A673 (cell line): Measurements from ENCODE around the gene VCP. TPM values are rescaled to one million over a fixed set of nuclear protein-coding genes. Genes with fewer than 3 reads are reported as not detected.
A peak's percentile ranks its signal among the peaks of the same experiment; 100 is the strongest.

Experiments
- BruUV-seq: library from RNA; stranded (reverse); fragments of 400-500 nt; replicated peaks from 2 replicates; lab custom pipeline; 2021; lab: Mats Ljungman, UMichigan
- CTCF ChIA-PET: fragments of 300-600 bp; sonication (Branson Sonifier 250); formaldehyde crosslinking; loops from one replicate; lab custom pipeline; 2022; ENCODE audit warnings: antibody characterized with exemption; lab: Charles Lee
- POLR2A ChIA-PET: fragments of 300-600 bp; sonication (Branson Sonifier 250); formaldehyde crosslinking; loops from one replicate; lab custom pipeline; 2022; ENCODE audit warnings: antibody characterized with exemption; ENCODE audit not compliant: low non-redundant PET; lab: Charles Lee
- DNase-seq: peaks from one replicate; pipeline ENCODE4 v3.0.0-alpha.2; 2015; ENCODE audit warnings: low spot score
- H3K27ac ChIP-seq: fragments of 200-600 bp; sonication (generic); 2 replicates; pipeline ENCODE4 v1.5.1; 2016; ENCODE audit warnings: mixed run types, low read depth, mild to moderate bottlenecking, mixed read lengths, antibody characterized with exemption, low read length; ENCODE audit not compliant: poor library complexity, severe bottlenecking
- H3K27me3 ChIP-seq: fragments of 200-600 bp; sonication (generic); replicated peaks from 2 replicates; pipeline ENCODE4 v1.6.1; 2017; ENCODE audit warnings: mixed run types, low read depth, mild to moderate bottlenecking, mixed read lengths, antibody characterized with exemption, low read length; ENCODE audit not compliant: insufficient read depth, poor library complexity
- H3K36me3 ChIP-seq: fragments of 200-600 bp; sonication (generic); 2 replicates; pipeline ENCODE4 v1.6.1; 2016; ENCODE audit warnings: mixed run types, mild to moderate bottlenecking, mixed read lengths, antibody characterized with exemption, low read length; ENCODE audit not compliant: insufficient read depth, poor library complexity, severe bottlenecking
- H3K4me1 ChIP-seq: fragments of 200-600 bp; sonication (generic); 2 replicates; pipeline ENCODE4 v1.6.1; 2017; ENCODE audit warnings: mixed run types, mild to moderate bottlenecking, mixed read lengths, antibody characterized with exemption, low read length; ENCODE audit not compliant: insufficient read depth, poor library complexity, severe bottlenecking
- H3K4me3 ChIP-seq: fragments of 200-600 bp; sonication (generic); 2 replicates; pipeline ENCODE4 v1.5.1; 2016; ENCODE audit warnings: low read depth, mixed run types, mild to moderate bottlenecking, mixed read lengths, low read length; ENCODE audit not compliant: poor library complexity, severe bottlenecking
- H3K9me3 ChIP-seq: fragments of 200-600 bp; sonication (generic); 2 replicates; pipeline ENCODE4 v1.6.1; 2016; ENCODE audit warnings: mixed run types, low read depth, mild to moderate bottlenecking, mixed read lengths, antibody characterized with exemption, low read length; ENCODE audit not compliant: poor library complexity, severe bottlenecking
- CTCF ChIP-seq: fragments of 300-800, 200-600 bp; sonication (generic); conservative IDR thresholded peaks from 2 replicates; pipeline ENCODE4 v1.5.1; 2017; ENCODE audit warnings: low read depth, mild to moderate bottlenecking, antibody characterized with exemption, low read length, moderate library complexity, mixed read lengths
- EZH2 ChIP-seq: fragments of 200-600 bp; sonication (generic); IDR thresholded peaks from 2 replicates; pipeline ENCODE4 v1.6.1; 2017; ENCODE audit warnings: borderline replicate concordance, low read depth, mild to moderate bottlenecking, mixed read lengths, antibody characterized with exemption, low read length; ENCODE audit not compliant: poor library complexity, severe bottlenecking
- intact Hi-C: fragments of 100-400 bp; cut with micrococcal nuclease; formaldehyde crosslinking; loops from one replicate; pipeline ENCODE4 v1.10.0; 2022; ENCODE audit not compliant: unreplicated experiment
- total RNA-seq: library from RNA; stranded (reverse); gene quantifications from 2 replicates; pipeline ENCODE4 v1.2.3, GENCODE V29; 2021

Gene VCP
- total RNA-seq, 1 experiment from 2014 or later = 643 TPM

- H3K27ac ChIP-seq = no peak overlapping the region
- ChIA-PET POLR2A (interaction anchor here (0.6 kb wide), 1 partner anchor 134 kb away, joined by 3 read pairs; no protein-coding TSS in a partner anchor), CTCF (interaction anchor here (0.6 kb wide), 2 partner anchors 15 to 161 kb away, joined by 3 to 10 read pairs; no protein-coding TSS in a partner anchor)
- no peaks in the 10 kb centered on the region for H3K27me3 ChIP-seq
- intact Hi-C loops = no loop called here
- H3K4me1 ChIP-seq = no peaks in the 10 kb centered on the region
- no peak overlapping the region for H3K4me3 ChIP-seq
- TF ChIP-seq EZH2 (no peak), CTCF (no peak)
- TSS peak; percentile 49 for BruUV-seq
- DNase-seq = no peak
- H3K9me3 ChIP-seq = no peaks in the 10 kb centered on the region
- peaks cover 68% of the 10 kb centered on the region for H3K36me3 ChIP-seq
Observed at GRCh38 chr9:35056571-35057270, 15.7 kb downstream of the VCP start.

GRCh38 chr9:35054871-35055644 lies 17.4 kb downstream of the VCP start:
- BruUV-seq = no TSS peak
- POLR2A ChIA-PET = no interaction called here
- H3K4me3 ChIP-seq = no peak overlapping the region
- H3K4me1 ChIP-seq = no peaks in the 10 kb centered on the region
- no peaks in the 10 kb centered on the region for H3K27me3 ChIP-seq
- DNase-seq = no peak
- CTCF ChIA-PET = no interaction called here
- H3K27ac ChIP-seq = no peak overlapping the region
- TF ChIP-seq CTCF (no peak), EZH2 (no peak)
- no peaks in the 10 kb centered on the region for H3K9me3 ChIP-seq
- intact Hi-C loops = no loop called here
- peaks cover 51% of the 10 kb centered on the region for H3K36me3 ChIP-seq

GRCh38 chr9:35054185-35054835 lies 18.1 kb downstream of the VCP start:
- Histone ChIP-seq H3K4me3 (no peak overlapping the region), H3K9me3 (no peaks in the 10 kb centered on the region), H3K27ac (no peak overlapping the region), H3K27me3 (no peaks in the 10 kb centered on the region), H3K4me1 (no peaks in the 10 kb centered on the region), H3K36me3 (peaks cover 44% of the 10 kb centered on the region)
- no peak for TF ChIP-seq CTCF
- intact Hi-C loops = no loop called here
- CTCF ChIA-PET = no interaction called here
- no peak for DNase-seq
- POLR2A ChIA-PET = no interaction called here
- no TSS peak for BruUV-seq
